NCI-H2227 (cell line): ENCODE data around the gene SCYL2.
A peak's percentile ranks its signal among the peaks of the same experiment; 100 is the strongest.
"Not testable (repeated sequence)": the region's sequence is repeated elsewhere in the genome, so short reads cannot be mapped to it uniquely, and the experiment has no call there.

Source experiments
- DNase-seq: peaks from one replicate; lab custom pipeline; 2025; ENCODE audit not compliant: unreplicated experiment; lab: John Stamatoyannopoulos, UW

Gene SCYL2

DNA sequence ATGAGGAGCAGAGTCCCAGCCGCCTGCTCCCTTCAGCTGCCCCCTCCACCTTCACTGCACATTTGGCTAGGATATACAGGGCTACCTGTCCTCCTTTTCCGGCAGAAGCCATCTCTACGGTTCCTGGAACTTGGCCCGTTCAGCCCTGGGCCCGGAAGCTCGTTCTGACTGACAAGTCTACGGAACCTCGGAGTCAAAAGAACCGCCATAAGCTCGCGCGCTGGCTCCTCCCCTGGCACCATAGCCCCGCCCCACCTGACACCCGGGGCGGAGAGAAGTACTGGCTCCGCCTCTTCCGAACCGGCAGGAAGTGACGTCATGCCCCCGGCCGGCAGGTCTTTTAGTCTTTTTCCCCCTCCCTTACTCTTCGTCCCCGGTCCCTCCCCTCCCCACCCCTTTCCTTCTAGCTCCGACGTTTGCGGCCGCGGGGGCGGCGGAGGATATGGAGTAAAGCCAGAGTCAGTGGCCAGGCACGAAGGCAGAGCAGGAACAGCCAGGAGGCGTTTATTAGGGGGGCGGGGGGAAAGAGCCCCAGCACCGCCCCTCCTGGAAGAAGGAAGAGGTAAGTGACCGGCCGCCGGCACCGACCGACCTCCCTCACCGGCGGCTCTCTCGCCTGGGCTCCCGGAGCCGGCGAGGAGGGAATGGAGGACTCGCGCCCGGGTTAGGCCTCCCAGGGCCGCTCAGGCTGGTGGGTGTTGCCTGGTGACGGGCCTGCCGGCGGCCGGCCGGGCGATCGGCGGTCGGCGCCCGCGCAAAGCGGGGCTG lies at the start of gene SCYL2, which contains the start of gene DEPDC4:
Gene SCYL2 (plus strand): TSS at position 343 of the 768 bp plus-strand sequence. CDS start 15,794 bp downstream, outside the sequence.
Gene DEPDC4 (minus strand): TSS at position 245 of the 768 bp plus-strand sequence. CDS start 3 bp downstream, at position 242.
- DNase-seq, result peak; percentile 97

GRCh38 chr12:100219328-100220109 lies 47.5 kb upstream of the SCYL2 start:
- no peak for DNase-seq

- no peak for DNase-seq
Observed at GRCh38 chr12:100221523-100221922, 45.5 kb upstream of the SCYL2 start.

GRCh38 chr12:100222173-100222572 lies 44.8 kb upstream of the SCYL2 start:
- DNase-seq, result not testable (repeated sequence)

GRCh38 chr12:100225491-100225890 lies 41.5 kb upstream of the SCYL2 start:
- DNase-seq, result no peak

DNA sequence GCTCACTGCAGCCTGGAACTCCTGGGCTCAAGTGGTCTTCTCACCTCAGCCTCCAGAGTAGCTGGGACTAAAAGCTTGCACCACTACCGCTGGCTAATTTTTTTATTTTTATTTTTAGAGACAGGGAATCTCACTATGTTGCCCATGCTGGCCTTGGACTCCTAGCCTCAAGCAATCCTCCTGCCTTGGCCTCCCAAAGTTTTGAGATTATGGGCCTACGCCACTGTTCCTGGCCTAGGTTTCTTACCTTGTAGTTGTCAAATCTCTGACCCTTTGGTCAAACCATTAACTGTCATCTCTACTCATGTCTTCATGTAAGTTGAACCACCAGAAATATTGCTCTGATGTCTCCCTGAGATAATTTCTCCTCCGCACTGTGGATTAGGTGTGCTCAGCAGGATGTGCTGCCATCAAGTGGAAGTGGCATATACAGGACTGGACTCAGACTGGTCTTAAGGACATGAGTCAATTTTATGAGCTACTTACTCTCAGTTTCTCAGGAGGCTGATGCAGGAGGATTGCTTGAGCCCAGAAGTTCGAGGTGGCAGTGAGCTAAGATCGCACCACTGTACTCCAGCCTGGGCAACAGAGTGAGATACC lies 37.8 kb upstream of the SCYL2 start:
- no peak for DNase-seq

GRCh38 chr12:100229876-100230275 lies 37.1 kb upstream of the SCYL2 start:
- DNase-seq, result no peak

- not testable (repeated sequence) for DNase-seq
Observed at GRCh38 chr12:100231873-100232272, 35.1 kb upstream of the SCYL2 start.

- DNase-seq, result no peak
Observed at GRCh38 chr12:100234166-100234565, 32.8 kb upstream of the SCYL2 start.

- peak; percentile 36 for DNase-seq
Observed at GRCh38 chr12:100234591-100235304, 32.2 kb upstream of the SCYL2 start.

GRCh38 chr12:100238801-100239200 lies 28.2 kb upstream of the SCYL2 start:
- DNase-seq, result no peak

DNA sequence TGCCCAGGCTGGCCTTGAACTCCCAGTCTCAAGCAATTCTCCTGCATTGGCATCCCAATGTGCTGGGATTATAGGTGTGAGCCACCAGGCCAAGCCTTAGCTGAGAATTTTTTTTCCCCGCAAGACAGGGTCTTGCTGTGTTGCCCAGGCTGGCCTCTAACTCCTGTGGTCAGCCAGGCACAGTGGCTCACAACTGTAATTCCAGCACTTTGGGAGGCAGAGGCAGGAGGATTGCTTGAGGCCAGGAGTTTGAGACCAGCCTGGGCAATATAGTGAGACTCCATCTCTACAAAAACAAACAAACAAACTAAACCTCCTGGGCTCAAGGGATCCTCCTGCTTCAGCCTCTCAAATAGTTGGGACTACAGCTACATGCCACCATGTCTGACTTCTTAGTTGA lies 27.4 kb upstream of the SCYL2 start:
- no peak for DNase-seq

DNA sequence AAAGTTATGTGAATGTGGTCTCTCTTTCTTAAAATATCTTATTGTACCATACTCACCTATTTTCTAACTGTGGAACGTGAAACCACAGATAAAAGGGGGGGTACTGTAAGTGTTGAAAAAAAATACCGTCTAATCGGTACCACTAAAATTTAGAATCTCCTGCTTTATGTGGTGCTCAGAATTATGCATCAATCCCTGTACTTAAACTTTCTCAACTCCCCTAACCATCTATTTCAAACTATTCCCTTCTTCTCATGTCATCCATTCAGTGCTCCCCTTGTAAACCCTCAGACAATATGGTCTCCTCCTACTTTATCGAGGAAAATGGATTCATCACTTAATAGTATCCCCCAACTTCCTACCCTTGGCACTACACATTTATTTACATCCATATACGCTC lies 23.8 kb upstream of the SCYL2 start:
- DNase-seq, result no peak

- no peak for DNase-seq
Observed at GRCh38 chr12:100247765-100248164, 19.2 kb upstream of the SCYL2 start.

- DNase-seq, result no peak
Observed at GRCh38 chr12:100248886-100249285, 18.1 kb upstream of the SCYL2 start.

- no peak for DNase-seq
Observed at GRCh38 chr12:100249941-100250340, 17.0 kb upstream of the SCYL2 start.

- DNase-seq, result no peak
Observed at GRCh38 chr12:100251917-100252316, 15.1 kb upstream of the SCYL2 start.

DNA sequence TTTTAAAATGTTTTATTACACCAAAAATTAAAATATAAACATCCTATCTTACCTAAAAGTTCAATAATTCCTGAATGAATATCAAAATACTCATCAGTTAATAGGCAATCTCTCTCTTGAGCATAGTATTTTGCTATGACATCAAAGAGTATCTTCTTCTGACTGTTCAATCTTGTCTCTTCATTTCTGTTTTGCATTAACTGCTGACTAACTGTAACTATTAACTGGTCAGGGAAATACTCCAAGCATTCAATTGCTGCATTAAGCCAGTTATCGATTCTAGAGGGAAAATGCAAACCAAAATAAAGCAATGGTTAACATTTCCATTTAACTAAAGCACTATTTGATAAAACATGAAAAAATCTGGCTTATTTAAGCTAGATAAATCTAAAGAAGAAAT lies 13.5 kb upstream of the SCYL2 start:
- DNase-seq, result no peak

GRCh38 chr12:100254876-100255275 lies 12.1 kb upstream of the SCYL2 start:
- no peak for DNase-seq

GRCh38 chr12:100258127-100258526 lies 8.8 kb upstream of the SCYL2 start:
- no peak for DNase-seq

DNA sequence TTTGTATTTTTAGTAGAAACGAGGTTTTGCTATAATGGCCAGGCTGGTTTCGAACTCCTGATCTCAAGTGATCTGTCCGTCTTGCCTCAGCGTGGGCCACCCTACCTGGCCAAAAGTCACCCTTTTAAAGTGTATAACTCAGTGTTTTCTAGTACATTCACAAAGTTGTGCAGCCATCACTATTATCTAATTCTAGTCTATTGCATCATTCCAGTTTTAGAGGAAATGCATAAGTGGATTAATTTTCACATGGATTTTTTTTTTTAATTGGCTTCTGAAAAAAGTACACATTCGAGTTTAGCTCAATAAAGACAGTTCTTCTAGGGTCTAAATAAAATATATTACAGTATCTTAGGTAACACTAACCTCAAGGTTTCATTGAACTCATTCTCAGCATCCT lies 3.8 kb upstream of the SCYL2 start:
- DNase-seq, result no peak
